Suprapubic skin (tissue), 4 donors: ENCODE measurements around the gene CA9.

Source experiments
- EP300 ChIP-seq: sonication (generic); formaldehyde crosslinking; IDR thresholded peaks from one replicate; pipeline ENCODE4 v1.6.1; 2017; ENCODE audit warnings: antibody characterized with exemption
- POLR2A ChIP-seq, 2 donors: fragments of 450-650 bp; IDR thresholded peaks; one replicate each; pipeline ENCODE4 v1.6.1; 2017; ENCODE audit warnings: antibody characterized with exemption in 2 of 2, mild to moderate bottlenecking in 2 of 2, moderate library complexity in 2 of 2
- POLR2AphosphoS5 ChIP-seq, 3 donors: sonication (generic); formaldehyde crosslinking; IDR thresholded peaks; one replicate each; pipeline ENCODE4 v1.6.1; 2017; ENCODE audit warnings: antibody characterized with exemption in 3 of 3
- TF ChIP-seq, protein P1 (sequence below), 2 donors: fragments of 200-600 bp in 1 of 2; fragments of 450-650 bp in 1 of 2; sonication (generic) in 1 of 2; IDR thresholded peaks; one replicate each; pipeline ENCODE4 v1.5.1; 2016 to 2019; ENCODE audit warnings: antibody characterized with exemption in 2 of 2, mild to moderate bottlenecking in 1 of 2, moderate library complexity in 1 of 2

DNA sequence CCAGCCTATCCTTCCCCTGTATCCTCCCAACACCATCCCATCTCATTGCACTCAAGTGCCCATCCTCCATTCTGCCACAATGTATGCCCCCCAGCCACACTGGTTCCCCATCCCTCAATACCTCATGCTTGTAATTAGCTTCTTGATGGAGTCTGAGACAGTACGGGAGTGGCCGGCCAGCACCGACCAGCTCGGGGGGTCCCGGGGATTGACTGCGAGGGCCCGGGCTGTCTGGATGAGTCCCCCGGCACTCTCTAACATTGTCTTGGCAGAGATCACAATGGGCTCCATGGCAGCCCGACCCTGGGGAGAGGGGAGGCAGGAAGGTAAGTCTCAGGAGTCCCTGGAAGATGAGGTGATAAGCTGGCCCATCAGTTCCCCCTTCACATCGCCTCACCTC is 33.2 kb downstream of the CA9 start:
- TF ChIP-seq, protein P1, sequence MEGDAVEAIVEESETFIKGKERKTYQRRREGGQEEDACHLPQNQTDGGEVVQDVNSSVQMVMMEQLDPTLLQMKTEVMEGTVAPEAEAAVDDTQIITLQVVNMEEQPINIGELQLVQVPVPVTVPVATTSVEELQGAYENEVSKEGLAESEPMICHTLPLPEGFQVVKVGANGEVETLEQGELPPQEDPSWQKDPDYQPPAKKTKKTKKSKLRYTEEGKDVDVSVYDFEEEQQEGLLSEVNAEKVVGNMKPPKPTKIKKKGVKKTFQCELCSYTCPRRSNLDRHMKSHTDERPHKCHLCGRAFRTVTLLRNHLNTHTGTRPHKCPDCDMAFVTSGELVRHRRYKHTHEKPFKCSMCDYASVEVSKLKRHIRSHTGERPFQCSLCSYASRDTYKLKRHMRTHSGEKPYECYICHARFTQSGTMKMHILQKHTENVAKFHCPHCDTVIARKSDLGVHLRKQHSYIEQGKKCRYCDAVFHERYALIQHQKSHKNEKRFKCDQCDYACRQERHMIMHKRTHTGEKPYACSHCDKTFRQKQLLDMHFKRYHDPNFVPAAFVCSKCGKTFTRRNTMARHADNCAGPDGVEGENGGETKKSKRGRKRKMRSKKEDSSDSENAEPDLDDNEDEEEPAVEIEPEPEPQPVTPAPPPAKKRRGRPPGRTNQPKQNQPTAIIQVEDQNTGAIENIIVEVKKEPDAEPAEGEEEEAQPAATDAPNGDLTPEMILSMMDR (IDR thresholded peaks at IDR 0.05) = no peak
- no peak for TF ChIP-seq POLR2A (IDR thresholded peaks at IDR 0.05)
- no peak for TF ChIP-seq POLR2AphosphoS5 (IDR thresholded peaks at IDR 0.05)
- no peak for TF ChIP-seq EP300
